Chondrocyte (in vitro differentiated cells): Measurements from ENCODE around the gene C12orf76. TPM values are rescaled to one million over a fixed set of nuclear protein-coding genes. Genes with fewer than 3 reads are reported as not detected.

Experiments used
- DNase-seq: peaks from one replicate; pipeline ENCODE4 v3.0.0; 2021; ENCODE audit warnings: mixed read lengths, low spot score
- H3K27ac Mint-ChIP-seq: one replicate; pipeline ENCODE4 v1.8.0; 2021; ENCODE audit warnings: mild to moderate bottlenecking, moderate library complexity, mixed read lengths; ENCODE audit not compliant: unreplicated experiment
- H3K27me3 Mint-ChIP-seq: 2 replicates; pipeline ENCODE4 v1.8.0; 2021; ENCODE audit warnings: low read depth, mixed read lengths
- H3K36me3 Mint-ChIP-seq: 2 replicates; pipeline ENCODE4 v1.8.0; 2021; ENCODE audit warnings: low read depth, mixed read lengths
- H3K4me1 Mint-ChIP-seq: 2 replicates; pipeline ENCODE4 v1.8.0; 2021; ENCODE audit warnings: low read depth, mild to moderate bottlenecking, mixed read lengths
- H3K4me3 Mint-ChIP-seq: one replicate; pipeline ENCODE4 v1.8.0; 2021; ENCODE audit warnings: mild to moderate bottlenecking, moderate library complexity, mixed read lengths; ENCODE audit not compliant: unreplicated experiment
- H3K9me3 Mint-ChIP-seq: 2 replicates; pipeline ENCODE4 v1.8.0; 2021; ENCODE audit warnings: low read depth, mixed read lengths
- CTCF ChIP-seq: fragments of 200-600 bp; sonication (generic); IDR thresholded peaks from 2 replicates; pipeline ENCODE4 v1.5.0; 2021; ENCODE audit warnings: antibody characterized with exemption, mild to moderate bottlenecking, moderate library complexity
- total RNA-seq: library from RNA; stranded (reverse); gene quantifications from 3 replicates; pipeline ENCODE4 v1.2.1, GENCODE V29; 2021

Gene C12orf76
- total RNA-seq, 1 donor from 2014 or later: 8.2 TPM

DNA sequence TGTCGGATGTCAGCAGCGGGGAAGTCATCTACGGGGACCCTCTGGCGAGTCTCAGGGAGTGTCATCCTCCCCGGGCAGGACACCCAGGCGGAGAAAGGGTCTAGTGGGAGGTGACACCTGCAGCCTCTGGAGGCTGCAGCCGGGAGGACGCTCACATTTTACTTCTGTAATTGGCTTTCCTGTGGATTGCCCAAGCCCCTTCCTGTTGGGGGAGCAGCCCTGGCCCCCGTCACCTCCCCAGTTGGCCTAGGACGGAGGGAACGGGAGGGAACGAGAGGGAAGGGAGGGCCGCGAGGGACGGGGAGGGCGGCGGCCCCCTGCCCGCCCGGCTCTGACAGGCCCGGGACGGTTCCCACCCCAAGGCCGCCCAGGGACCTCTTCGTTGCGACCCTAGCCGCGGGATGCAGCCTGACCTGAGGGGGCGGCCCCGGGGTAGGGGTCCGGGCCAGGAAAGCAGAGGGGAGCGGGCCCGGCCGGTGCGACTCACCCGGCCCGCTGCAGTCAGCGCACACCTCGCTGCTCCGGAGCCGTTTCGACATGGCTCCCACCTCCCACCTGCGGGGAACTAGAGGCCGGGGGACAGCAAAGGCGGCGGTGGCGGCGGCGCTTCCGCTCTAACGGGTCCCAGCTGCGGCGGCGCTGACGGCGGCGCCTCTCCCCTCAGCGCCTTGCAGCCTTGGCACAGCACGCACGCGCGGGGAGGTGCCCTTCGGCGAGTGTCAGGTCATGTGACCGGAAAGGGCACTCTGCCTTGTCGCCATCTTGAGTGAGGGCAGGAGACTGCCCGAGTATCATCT, 52.4 kb downstream of the C12orf76 start, which contains the start of gene GIT2:
TSS of gene GIT2 (minus strand) at position 683 of the 797 bp plus-strand sequence. CDS start at position 539, 144 bp downstream.
- no peaks in the 10 kb centered on the region for H3K27me3 Mint-ChIP-seq
- TF ChIP-seq CTCF: no peak
- H3K36me3 Mint-ChIP-seq: peaks cover 3% of the 10 kb centered on the region
- peak; percentile 96 for DNase-seq
- peak within 1 kb of the TSS; percentile 87 for H3K4me3 Mint-ChIP-seq
- no peaks in the 10 kb centered on the region for H3K9me3 Mint-ChIP-seq
- H3K27ac Mint-ChIP-seq: peak within 1 kb of the TSS; percentile 88
- peaks cover 52% of the 10 kb centered on the region for H3K4me1 Mint-ChIP-seq

GRCh38 chr12:109995361-109995685, 53.0 kb downstream of the C12orf76 start:
- Mint-ChIP-seq H3K36me3 (peaks cover 3% of the 10 kb centered on the region), H3K27me3 (no peaks in the 10 kb centered on the region), H3K27ac (peak overlapping the region; percentile 75), H3K9me3 (no peaks in the 10 kb centered on the region), H3K4me1 (peaks cover 46% of the 10 kb centered on the region), H3K4me3 (peak overlapping the region; percentile 87)
- no peak for DNase-seq
- TF ChIP-seq CTCF: no peak

DNA sequence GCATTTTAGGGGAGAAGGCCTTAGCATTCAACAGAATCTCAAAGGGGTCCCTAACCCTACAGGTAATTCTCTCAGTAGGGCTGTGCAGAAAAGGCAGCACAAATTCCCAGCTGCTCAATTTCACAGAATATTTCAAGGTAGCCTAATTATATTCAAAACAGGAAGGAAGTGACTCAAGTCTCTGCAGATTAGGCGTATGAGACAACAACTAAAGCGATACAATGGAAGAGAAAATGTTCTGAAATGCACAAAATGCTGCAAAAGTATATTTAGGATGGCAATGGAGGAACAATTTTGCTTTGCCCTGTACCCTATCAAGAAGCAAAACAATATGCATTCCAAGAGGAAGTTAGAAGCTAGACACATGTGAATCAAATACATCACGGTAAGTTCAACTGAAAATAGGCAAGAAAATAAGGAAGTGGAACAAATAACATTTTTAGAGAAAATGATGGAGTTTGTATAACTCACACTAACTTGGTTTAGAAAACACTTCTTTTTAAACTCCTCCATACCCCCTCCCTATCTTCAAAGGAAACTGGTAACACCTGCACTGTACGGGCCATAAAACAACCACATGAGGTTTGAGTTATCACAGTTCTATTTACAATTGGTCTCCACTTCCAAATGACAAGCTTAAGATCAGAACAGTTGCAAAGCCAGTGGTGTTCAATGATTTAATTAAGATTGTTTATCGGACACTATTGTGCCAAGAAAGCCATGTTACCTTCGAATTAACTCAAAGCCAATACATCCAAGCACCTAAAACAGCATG, 53.7 kb downstream of the C12orf76 start:
- no peak for DNase-seq
- Mint-ChIP-seq H3K4me3 (peak overlapping the region; percentile 87), H3K36me3 (peaks cover 1% of the 10 kb centered on the region), H3K27ac (no peak overlapping the region), H3K9me3 (no peaks in the 10 kb centered on the region), H3K27me3 (no peaks in the 10 kb centered on the region), H3K4me1 (peaks cover 42% of the 10 kb centered on the region)
- TF ChIP-seq CTCF: no peak

- no peak overlapping the region for H3K27ac Mint-ChIP-seq
- H3K36me3 Mint-ChIP-seq: peaks cover 6% of the 10 kb centered on the region
- DNase-seq: no peak
- peaks cover 37% of the 10 kb centered on the region for H3K4me1 Mint-ChIP-seq
- TF ChIP-seq CTCF: no peak
- no peaks in the 10 kb centered on the region for H3K9me3 Mint-ChIP-seq
- no peak overlapping the region for H3K4me3 Mint-ChIP-seq
- H3K27me3 Mint-ChIP-seq: no peaks in the 10 kb centered on the region
These were observed 55.2 kb downstream of the C12orf76 start for GRCh38 chr12:109993091-109993490.

GRCh38 chr12:109991586-109991985, 56.7 kb downstream of the C12orf76 start:
- Mint-ChIP-seq H3K4me1 (peaks cover 30% of the 10 kb centered on the region), H3K36me3 (peaks cover 9% of the 10 kb centered on the region), H3K4me3 (no peak overlapping the region), H3K9me3 (no peaks in the 10 kb centered on the region), H3K27me3 (no peaks in the 10 kb centered on the region), H3K27ac (no peak overlapping the region)
- TF ChIP-seq CTCF: no peak
- no peak for DNase-seq
